ENCODE data around the gene TTLL9. TPM values are rescaled to one million over a fixed set of nuclear protein-coding genes. Genes with fewer than 3 reads are reported as not detected.
"Not testable (repeated sequence)": the region's sequence is repeated elsewhere in the genome, so short reads cannot be mapped to it uniquely, and the experiment has no call there.

Gene TTLL9
- total RNA-seq, 4 donors from 2014 or later, result 0.40 to 1.5 (median 1.2) TPM

DNA sequence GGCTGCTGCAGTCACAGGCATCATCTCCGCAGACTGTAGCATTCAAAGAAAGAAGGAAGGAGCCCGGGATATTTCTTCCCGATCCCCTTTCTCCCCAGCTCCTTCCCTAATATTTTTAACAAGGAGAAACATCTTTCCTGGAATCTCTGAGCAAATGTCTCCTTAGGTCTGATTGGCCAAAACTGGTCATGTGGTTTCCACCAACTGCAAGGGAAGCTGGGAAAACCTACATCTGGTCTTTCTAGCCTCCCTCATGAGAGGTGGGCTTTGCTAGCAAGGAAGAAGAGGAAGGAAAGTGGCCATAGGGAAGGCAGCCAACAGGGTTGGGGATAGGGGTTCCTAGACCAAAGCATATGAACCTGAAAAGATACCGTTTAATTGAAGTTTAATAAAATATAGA is 46.3 kb downstream of the TTLL9 start:
- intact Hi-C loops (cut with DNase I), result no loop called here

DNA sequence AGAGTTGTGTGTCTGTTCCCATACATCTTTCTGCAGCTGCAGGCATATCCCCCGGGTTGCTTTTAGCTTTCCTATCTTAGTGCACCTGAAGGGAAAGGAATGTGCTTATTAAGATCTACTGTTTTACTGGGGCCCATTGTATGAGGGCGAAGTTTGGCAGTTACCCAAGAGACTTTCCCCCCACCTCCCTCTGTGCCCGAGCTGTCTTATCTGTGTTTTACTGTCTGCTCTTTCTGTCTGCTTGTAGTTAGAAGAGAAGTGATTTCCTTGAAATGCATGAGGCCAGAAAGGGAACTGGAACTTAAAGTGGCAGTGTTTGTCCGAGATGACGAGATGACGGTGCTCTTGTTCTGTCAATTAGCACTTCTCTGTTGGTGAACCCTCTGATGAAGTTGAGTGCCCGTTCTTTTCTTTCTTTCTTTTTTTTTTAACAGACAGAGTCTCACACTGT is 47.6 kb downstream of the TTLL9 start:
- H3K9me3 ChIP-seq; intact Hi-C loops (cut with DNase I); H3K27me3 ChIP-seq; H3K4me3 ChIP-seq (replicated peaks in 1 of 3); H3K27ac ChIP-seq; H3K4me1 ChIP-seq; H3K36me3 ChIP-seq; DNase-seq: not testable (repeated sequence)
- 26 to 34% methylated on average over 7 of the region's 7 CpGs for WGBS, 2 donors

More for the DNA sequence above, 46.3 kb downstream of the TTLL9 start:
- no peak overlapping the region for H3K27ac ChIP-seq
- H3K9me3 ChIP-seq, result no peaks in the 10 kb centered on the region
- no peak overlapping the region for H3K4me3 ChIP-seq (replicated peaks in 1 of 3)
- H3K27me3 ChIP-seq, result no peaks in the 10 kb centered on the region
- H3K36me3 ChIP-seq, result no peaks in the 10 kb centered on the region
- TF ChIP-seq CTCF (IDR thresholded peaks at IDR 0.05) (no peak), POLR2A (IDR thresholded peaks at IDR 0.05) (no peak)
- no peaks in the 10 kb centered on the region for H3K4me1 ChIP-seq
- DNase-seq, result no peak
- WGBS, 2 donors, result 92 to 94% methylated on average over 4 of the region's 4 CpGs

GRCh38 chr20:31918466-31919105 is 48.2 kb downstream of the TTLL9 start:
- H3K36me3 ChIP-seq, result no peaks in the 10 kb centered on the region
- TF ChIP-seq CTCF (IDR thresholded peaks at IDR 0.05) (no peak), POLR2A (IDR thresholded peaks at IDR 0.05) (no peak)
- 88 to 89% methylated on average over 7 of the region's 7 CpGs for WGBS, 2 donors
- H3K27ac ChIP-seq, result no peak overlapping the region
- DNase-seq, result no peak
- H3K4me1 ChIP-seq, result no peaks in the 10 kb centered on the region
- H3K9me3 ChIP-seq, result no peaks in the 10 kb centered on the region
- H3K27me3 ChIP-seq, result no peaks in the 10 kb centered on the region
- H3K4me3 ChIP-seq (replicated peaks in 1 of 3), result no peak overlapping the region
- intact Hi-C loops (cut with DNase I), result no loop called here

- H3K27me3 ChIP-seq, result no peaks in the 10 kb centered on the region
- no peak for TF ChIP-seq CTCF (IDR thresholded peaks at IDR 0.05)
- no peak for TF ChIP-seq POLR2A (IDR thresholded peaks at IDR 0.05)
- H3K36me3 ChIP-seq, result no peaks in the 10 kb centered on the region
- no peak overlapping the region for H3K27ac ChIP-seq
- intact Hi-C loops (cut with DNase I), result no loop called here
- H3K4me1 ChIP-seq, result no peaks in the 10 kb centered on the region
- WGBS, 2 donors, result 51 to 57% methylated on average over 6 of the region's 6 CpGs
- H3K9me3 ChIP-seq, result no peaks in the 10 kb centered on the region
- no peak for DNase-seq
- H3K4me3 ChIP-seq (replicated peaks in 1 of 3), result no peak overlapping the region
Measured at GRCh38 chr20:31919410-31920155, 49.1 kb downstream of the TTLL9 start.

GRCh38 chr20:31920275-31920855 is 49.9 kb downstream of the TTLL9 start:
- Histone ChIP-seq H3K9me3 (no peaks in the 10 kb centered on the region), H3K36me3 (no peaks in the 10 kb centered on the region), H3K27me3 (no peaks in the 10 kb centered on the region), H3K4me3 (replicated peaks in 1 of 3) (no peak overlapping the region), H3K4me1 (no peaks in the 10 kb centered on the region), H3K27ac (no peak overlapping the region)
- WGBS, 2 donors, result 74 to 85% methylated on average over 9 to 11 of the region's 11 CpGs
- intact Hi-C loops (cut with DNase I), result no loop called here
- DNase-seq, result no peak
- no peak for TF ChIP-seq POLR2A (IDR thresholded peaks at IDR 0.05)
- no peak for TF ChIP-seq CTCF (IDR thresholded peaks at IDR 0.05)

DNA sequence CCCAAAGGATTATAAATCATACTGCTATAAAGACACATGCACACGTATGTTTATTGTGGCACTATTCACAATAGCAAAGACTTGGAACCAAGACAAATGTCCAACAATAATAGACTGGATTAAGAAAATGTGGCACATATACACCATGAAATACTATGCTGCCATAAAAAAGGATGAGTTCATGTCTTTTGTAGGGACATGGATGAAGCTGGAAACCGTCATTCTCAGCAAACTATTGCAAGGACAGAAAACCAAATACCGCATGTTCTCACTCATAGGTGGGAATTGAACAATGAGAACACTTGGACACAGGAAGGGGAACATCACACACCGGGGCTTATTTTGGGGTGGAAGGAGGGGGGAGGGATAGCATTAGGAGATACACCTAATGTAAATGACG is 51.0 kb downstream of the TTLL9 start:
- 92 to 94% methylated on average over 5 of the region's 5 CpGs for WGBS, 2 donors
- intact Hi-C loops (cut with DNase I); DNase-seq; H3K4me3 ChIP-seq (replicated peaks in 1 of 3); H3K27ac ChIP-seq; H3K9me3 ChIP-seq; H3K27me3 ChIP-seq; H3K36me3 ChIP-seq; H3K4me1 ChIP-seq: not testable (repeated sequence)

All from thyroid gland (tissue), 4 donors.